NCI-H2227 (cell line): ENCODE measurements around the gene CCDC91.
"Not testable (repeated sequence)": the region's sequence is repeated elsewhere in the genome, so short reads cannot be mapped to it uniquely, and the experiment has no call there.

Source experiments
- DNase-seq: peaks from one replicate; lab custom pipeline; 2025; ENCODE audit not compliant: unreplicated experiment; lab: John Stamatoyannopoulos, UW

Gene CCDC91

GRCh38 chr12:28443337-28443736 lies 253.1 kb downstream of the CCDC91 start:
- no peak for DNase-seq

- no peak for DNase-seq
Observed at GRCh38 chr12:28446031-28446430, 255.8 kb downstream of the CCDC91 start.

DNA sequence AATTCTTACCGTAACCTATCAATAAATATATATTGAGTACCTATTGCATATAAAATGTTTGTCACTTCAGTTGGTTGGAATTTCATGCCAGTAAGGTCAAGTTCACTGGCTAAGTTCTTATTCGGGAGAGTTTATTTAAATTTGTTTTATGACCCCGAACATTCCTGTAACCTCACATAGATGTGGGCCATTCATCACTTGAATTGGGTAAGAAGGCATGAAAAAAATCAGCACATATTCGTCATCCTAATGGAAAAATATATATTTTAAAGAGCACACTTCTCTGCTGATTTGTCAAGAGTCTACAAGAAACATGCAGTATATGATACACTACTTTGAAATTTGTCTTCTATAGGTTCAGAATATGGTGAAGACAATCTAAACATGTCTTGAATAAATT lies 263.4 kb downstream of the CCDC91 start:
- DNase-seq, result no peak

DNA sequence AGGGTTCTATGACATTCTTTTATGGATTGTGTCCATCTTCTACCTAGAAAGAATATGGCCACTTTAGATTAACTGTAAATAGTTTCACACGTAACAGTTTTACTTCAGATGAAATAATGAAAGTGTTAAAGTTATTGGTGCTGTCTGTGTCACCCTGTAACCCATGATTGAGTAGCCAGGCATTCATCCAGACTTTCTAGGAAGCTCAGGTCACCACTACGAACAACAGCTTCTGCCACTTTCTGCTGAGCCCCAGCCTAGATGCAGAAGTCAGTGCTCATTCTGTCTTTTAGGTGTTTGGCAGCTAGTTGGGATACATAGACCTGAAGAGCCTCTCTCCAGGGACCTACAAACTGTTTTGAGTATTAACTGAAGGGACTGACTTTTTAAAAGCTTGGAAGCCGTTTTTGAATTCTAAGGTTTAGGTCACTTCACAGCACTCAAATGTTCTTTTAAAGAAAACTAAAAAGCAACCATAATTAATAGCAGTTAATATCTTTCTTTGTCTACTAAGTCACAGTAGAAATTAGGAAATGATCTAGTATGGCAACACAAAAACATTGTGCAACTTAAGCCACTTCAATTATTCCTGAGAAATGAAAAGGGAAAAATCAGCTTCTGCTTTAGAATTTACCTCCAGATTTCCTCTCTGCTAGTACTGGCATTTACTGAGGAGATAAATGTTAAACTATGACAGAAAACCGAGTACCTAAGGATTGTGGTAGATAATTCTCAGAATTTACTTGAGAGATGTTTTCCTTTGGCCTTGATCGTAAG lies 266.9 kb downstream of the CCDC91 start:
- no peak for DNase-seq

DNA sequence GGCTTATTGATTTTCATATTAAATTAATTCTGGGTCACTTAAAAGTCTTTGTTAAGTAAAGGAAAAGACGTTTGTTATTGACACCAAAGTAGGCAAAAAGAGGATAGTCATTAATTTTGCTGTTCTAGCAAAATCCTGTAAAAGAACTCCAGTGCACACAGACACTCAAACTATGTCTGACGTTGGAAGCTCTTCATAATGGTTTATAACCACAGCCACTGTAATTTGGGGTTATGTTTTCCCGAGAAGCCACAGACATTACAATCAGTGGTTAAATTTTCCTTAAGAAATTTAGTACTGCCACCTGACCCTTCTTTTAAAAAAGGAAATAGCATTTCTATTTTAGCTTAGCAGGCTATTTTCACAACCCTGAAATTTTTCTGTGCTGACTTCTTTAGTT lies 267.5 kb downstream of the CCDC91 start:
- peak; percentile 2 for DNase-seq

- DNase-seq, result peak; percentile 1
Observed at GRCh38 chr12:28459481-28459880, 269.2 kb downstream of the CCDC91 start.

DNA sequence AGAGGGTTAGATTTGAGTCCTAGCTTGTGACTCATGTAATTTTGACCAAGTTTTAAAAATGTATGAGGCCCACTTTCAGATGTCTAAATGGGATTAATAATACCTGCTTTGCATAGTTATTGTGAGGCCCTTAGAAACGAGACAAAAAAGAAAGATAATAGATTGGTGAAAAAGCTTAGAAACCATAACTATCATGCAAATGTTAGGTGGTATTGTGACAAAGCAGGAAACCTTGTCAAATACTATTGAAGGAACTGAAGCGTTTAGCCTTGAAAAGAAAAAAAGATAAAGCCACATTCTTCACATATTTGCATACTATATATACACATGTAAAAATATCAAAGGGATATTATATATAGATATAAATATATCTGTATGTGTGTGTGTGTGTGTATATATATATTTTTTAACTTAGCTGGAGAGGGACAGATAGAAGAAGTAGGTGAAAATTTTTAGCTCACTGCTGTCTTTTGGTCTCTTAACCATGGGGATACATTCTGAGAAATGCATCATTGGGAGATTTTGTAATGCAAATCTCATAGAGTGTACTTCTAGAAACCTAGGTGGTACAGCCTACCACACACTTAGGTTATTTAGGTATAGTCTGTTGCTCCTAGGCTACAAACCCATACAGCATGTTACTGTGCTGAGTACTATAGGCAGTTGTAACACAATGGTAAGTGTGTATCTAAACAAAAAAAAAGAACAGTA lies 270.3 kb downstream of the CCDC91 start:
- DNase-seq, result no peak

GRCh38 chr12:28463396-28463795 lies 273.1 kb downstream of the CCDC91 start:
- no peak for DNase-seq

- not testable (repeated sequence) for DNase-seq
Observed at GRCh38 chr12:28471762-28472161, 281.5 kb downstream of the CCDC91 start.

GRCh38 chr12:28476206-28476605 lies 285.9 kb downstream of the CCDC91 start:
- not testable (repeated sequence) for DNase-seq

GRCh38 chr12:28479097-28479496 lies 288.8 kb downstream of the CCDC91 start:
- not testable (repeated sequence) for DNase-seq

DNA sequence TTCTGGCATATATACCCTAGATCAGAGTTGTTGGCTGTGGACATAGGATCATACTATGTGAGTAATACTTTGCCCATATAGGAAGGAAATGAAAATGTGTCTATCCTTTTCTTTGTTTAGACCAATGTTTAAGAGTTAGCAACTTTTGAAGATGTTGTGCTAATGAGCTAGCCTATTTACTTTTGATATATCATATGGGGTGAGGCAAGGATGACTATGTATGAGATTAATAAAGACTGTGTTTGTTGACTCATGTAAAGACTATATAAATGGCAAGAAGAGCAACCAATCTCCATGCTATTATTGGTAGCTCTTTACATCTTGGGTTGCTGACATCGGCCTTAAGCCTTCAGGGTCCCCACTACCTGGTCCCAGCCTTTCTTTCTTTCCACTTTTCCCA lies 289.4 kb downstream of the CCDC91 start:
- DNase-seq, result no peak

DNA sequence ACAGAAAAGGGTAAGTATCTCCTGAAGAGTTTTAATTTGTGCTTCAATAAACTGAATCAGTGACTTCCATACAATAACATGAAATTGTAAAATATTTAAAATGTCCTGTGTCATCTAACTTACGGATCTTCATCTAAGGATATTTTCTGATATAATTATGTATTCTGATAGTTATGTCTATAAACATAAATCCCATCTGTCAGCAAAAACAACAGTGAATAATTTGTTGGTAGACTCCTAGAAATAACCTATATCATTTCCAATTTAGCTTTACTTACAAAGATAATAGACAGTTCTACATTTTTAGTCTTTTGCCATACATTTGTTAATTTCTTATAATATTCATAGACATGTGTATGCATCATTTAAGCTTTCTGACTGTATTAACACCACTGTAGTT lies 293.9 kb downstream of the CCDC91 start:
- DNase-seq, result no peak

DNA sequence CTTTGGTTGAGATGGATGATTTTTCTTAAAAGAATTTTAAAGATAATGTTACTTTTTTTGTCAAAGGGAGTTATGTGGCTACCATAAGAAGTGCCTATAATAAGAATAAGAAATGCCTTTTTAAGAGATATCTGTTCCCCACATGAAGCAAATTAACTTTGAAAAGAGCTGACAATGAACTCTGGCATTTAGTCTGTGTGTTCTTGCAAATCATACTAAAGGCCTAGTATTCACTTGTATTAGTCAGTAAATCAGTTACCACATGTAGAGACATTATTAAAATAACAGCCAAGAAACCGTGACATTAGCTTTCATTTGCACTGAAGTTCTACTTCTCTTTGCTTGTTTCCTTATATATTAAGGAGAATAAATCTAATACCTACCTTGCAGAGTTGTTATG lies 296.3 kb downstream of the CCDC91 start:
- no peak for DNase-seq

DNA sequence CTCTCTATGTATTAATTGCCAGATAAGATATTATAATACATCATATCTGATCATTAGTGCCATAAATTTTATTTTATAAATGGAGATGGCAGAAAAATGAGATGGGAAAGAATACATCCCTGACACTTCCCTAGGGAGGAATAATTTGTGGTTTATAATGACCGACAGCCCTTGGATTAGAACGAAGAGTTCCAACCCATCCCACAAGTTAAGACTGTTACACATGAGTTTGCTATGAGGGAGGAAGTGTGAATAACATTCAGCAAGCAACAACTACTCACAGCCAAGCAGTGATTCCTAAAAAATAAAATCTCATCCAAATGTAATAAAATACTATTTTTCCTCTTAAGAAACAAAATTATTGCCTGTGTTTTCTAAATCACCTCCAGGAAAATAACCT lies 299.0 kb downstream of the CCDC91 start:
- DNase-seq, result no peak

GRCh38 chr12:28497889-28498411 lies 307.7 kb downstream of the CCDC91 start:
- no peak for DNase-seq

GRCh38 chr12:28498850-28499249 lies 308.6 kb downstream of the CCDC91 start:
- DNase-seq, result no peak

GRCh38 chr12:28500373-28501024 lies 310.2 kb downstream of the CCDC91 start:
- no peak for DNase-seq

- no peak for DNase-seq
Observed at GRCh38 chr12:28506271-28506670, 316.0 kb downstream of the CCDC91 start.

DNA sequence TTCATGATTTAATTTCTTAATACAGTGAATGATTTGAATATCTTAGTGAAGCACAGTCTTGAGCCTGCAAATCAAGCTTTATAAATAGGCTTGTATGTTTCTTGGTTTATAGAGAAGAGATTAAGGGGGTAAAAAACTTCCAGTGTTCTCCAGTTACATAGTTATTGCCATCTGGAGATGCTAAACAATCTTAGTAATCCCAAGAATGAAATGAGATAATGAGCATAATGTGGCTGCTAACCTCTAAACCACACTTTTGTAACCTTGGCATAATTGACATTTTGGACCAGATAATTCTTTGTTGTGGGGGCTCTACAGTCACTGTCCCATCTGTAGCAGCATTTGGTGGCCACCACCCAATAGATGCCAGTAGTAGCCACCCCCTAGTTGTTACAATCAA lies 316.8 kb downstream of the CCDC91 start:
- DNase-seq, result no peak

GRCh38 chr12:28507867-28508266 lies 317.6 kb downstream of the CCDC91 start:
- no peak for DNase-seq

DNA sequence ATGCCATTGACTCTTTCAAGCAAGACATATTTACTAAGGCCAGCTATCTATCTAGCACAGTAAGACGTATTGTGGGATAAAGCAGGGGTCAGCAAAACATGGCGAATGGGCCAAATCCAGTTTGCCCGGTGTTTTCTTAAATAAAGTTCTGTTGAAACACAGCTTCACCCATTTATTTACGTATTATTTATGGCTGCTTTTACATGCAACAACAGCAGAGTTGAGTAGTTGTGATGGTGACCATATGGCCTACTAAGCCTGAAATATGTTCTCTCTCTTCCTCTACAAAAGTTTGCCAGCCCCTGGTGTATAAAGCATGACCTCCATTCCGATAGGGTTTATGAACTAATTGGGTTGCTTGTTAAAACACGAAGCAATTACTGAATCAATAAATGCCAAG lies 322.1 kb downstream of the CCDC91 start:
- DNase-seq, result no peak
